OCI-LY3 (cell line): Measurements from ENCODE around the gene GNS.

Experiments
- EZH2phosphoT487 ChIP-seq: fragments of 200-600 bp; shearing (Covaris generic); IDR thresholded peaks from 2 replicates; pipeline ENCODE4 v1.6.1; 2018; ENCODE audit warnings: antibody characterized with exemption, mixed run types, low read depth
- TF ChIP-seq, protein P1 (sequence below): fragments of 200-600, 300-600 bp; sonication (generic); IDR thresholded peaks from 2 replicates; pipeline ENCODE4 v1.5.1; 2014; ENCODE audit warnings: antibody characterized with exemption, low read length, low read depth

DNA sequence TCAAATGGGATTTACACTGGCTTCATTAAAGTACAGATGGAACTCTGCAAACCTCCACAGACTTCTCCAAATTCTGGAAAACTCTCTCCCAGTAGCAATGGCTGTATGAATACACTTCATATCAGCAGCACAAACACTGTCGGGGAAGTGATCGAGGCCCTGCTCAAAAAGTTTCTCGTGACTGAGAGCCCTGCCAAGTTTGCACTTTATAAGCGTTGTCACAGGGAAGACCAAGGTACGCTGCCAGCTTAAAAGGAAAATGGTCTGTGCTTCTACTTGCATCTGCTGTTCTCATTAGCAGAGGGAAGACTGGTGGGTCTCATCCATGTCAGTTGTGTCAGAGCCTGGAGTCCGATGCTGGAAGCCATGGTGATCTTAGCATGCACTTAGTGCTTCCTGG is 71.0 kb downstream of the GNS start:
- TF ChIP-seq, protein P1, sequence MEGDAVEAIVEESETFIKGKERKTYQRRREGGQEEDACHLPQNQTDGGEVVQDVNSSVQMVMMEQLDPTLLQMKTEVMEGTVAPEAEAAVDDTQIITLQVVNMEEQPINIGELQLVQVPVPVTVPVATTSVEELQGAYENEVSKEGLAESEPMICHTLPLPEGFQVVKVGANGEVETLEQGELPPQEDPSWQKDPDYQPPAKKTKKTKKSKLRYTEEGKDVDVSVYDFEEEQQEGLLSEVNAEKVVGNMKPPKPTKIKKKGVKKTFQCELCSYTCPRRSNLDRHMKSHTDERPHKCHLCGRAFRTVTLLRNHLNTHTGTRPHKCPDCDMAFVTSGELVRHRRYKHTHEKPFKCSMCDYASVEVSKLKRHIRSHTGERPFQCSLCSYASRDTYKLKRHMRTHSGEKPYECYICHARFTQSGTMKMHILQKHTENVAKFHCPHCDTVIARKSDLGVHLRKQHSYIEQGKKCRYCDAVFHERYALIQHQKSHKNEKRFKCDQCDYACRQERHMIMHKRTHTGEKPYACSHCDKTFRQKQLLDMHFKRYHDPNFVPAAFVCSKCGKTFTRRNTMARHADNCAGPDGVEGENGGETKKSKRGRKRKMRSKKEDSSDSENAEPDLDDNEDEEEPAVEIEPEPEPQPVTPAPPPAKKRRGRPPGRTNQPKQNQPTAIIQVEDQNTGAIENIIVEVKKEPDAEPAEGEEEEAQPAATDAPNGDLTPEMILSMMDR, result no peak
- TF ChIP-seq EZH2phosphoT487, result no peak
